K562 (cell line): ENCODE results near the gene GYS1. TPM values are rescaled to one million over a fixed set of nuclear protein-coding genes. Genes with fewer than 3 reads are reported as not detected.

ENCODE experiments used
- BCOR ChIP-seq: fragments of 450-650 bp; IDR thresholded peaks from 2 replicates; pipeline ENCODE4 v1.6.1; 2016
- BRD9 ChIP-seq: fragments of 450-650 bp; IDR thresholded peaks from 2 replicates; pipeline ENCODE4 v1.6.1; 2018; ENCODE audit warnings: low read depth; ENCODE audit not compliant: partially characterized antibody
- HNRNPUL1 ChIP-seq: fragments of 200-400 bp; formaldehyde crosslinking; IDR thresholded peaks from 2 replicates; pipeline ENCODE4 v1.6.1; 2017; ENCODE audit warnings: low read length
- POLR2A ChIP-seq: fragments of 450-650 bp; conservative IDR thresholded peaks from 2 replicates; pipeline ENCODE4 v1.6.1; 2016
- ZSCAN29 ChIP-seq: fragments of 450-650 bp; IDR thresholded peaks from 2 replicates; pipeline ENCODE4 v1.6.1; 2017
- polyA plus RNA-seq, 8 experiments: library from polyadenylated mRNA; depleted of rRNA in 4 of 8; stranded (reverse) in 5 of 8; unstranded in 3 of 8; fragments of >200 nt; fragmentation: Nextera tagmentation in 2 of 8; fragmentation: Illumina TruSeq in 1 of 8; extraction: Ambion mirVana in 2 of 8; extraction: Trizol in 1 of 8; gene quantifications; 2 replicates each; pipeline versions ENCODE4 v1.2.1 to v1.2.3, GENCODE V29; 2011 to 2014; ENCODE audit warnings: inconsistent platforms in 1 of 8, missing spikeins in 1 of 8
- total RNA-seq, 7 experiments: library from RNA; depleted of rRNA in 6 of 7; stranded (reverse); fragments of >200 nt in 6 of 7; fragmentation: Illumina TruSeq in 2 of 7; extraction: Trizol in 2 of 7; gene quantifications; 2 replicates each; pipeline versions ENCODE4 v1.2.1 to v1.2.3, GENCODE V29; 2011 to 2021; ENCODE audit warnings: low replicate concordance in 1 of 7
- TF ChIP-seq, protein P1 (sequence below), 2 experiments: fragments of 450-650 bp in 1 of 2; sonication (generic) in 1 of 2; formaldehyde crosslinking in 1 of 2; IDR thresholded peaks; 2 replicates each; pipeline versions ENCODE4 v1.7.1 to v1.9.0; 2016 to 2022; ENCODE audit warnings: inconsistent platforms in 1 of 2, mild to moderate bottlenecking in 1 of 2, missing genetic modification reagents in 1 of 2
- TF ChIP-seq, protein P2 (sequence below): fragments of 200-800 bp; sonication (Bioruptor generic); IDR thresholded peaks from 2 replicates; pipeline ENCODE4 v1.6.1; 2016; ENCODE audit warnings: missing genetic modification characterization, missing compliant biosample characterization

GYS1 gene
- total and polyA plus RNA-seq, 9 of the 15 experiments (the other 6 are each of a cell fraction or from before 2014, with no cell fraction given), result 1.9 to 31.1 (median 15.2) TPM

DNA sequence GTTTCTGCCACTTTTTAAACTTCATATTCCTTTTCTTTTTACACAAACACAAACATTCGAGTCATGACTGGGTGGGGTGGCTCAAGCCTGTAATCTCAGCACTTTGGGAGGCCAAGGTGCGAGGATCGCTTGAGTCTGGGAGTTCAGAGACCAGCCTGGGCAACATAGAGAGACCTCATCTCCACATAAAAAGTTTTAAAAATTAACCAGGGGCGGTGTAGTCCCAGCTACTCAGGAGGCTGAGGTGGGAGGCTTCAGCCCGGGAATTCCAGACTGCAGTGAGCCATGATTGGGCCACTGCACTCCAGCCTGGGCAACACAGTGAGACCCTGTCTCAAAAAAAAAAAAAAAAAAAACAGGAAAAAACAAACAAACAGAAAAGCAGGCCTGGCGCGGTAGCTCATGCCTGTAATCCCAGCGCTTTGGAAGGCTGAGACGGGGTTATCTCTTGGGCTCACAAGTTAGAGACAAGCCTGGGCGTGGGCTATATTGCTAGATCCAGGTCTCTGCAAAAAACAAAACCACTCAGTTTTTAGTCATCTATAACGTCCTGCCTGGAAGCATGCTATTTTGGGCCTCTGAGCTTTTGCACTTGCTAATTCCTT, 39.0 kb downstream of the GYS1 start (continued):
- peak; percentile 75 for TF ChIP-seq BRD9
- peak; percentile 85 for TF ChIP-seq BCOR
- TF ChIP-seq, protein P1, sequence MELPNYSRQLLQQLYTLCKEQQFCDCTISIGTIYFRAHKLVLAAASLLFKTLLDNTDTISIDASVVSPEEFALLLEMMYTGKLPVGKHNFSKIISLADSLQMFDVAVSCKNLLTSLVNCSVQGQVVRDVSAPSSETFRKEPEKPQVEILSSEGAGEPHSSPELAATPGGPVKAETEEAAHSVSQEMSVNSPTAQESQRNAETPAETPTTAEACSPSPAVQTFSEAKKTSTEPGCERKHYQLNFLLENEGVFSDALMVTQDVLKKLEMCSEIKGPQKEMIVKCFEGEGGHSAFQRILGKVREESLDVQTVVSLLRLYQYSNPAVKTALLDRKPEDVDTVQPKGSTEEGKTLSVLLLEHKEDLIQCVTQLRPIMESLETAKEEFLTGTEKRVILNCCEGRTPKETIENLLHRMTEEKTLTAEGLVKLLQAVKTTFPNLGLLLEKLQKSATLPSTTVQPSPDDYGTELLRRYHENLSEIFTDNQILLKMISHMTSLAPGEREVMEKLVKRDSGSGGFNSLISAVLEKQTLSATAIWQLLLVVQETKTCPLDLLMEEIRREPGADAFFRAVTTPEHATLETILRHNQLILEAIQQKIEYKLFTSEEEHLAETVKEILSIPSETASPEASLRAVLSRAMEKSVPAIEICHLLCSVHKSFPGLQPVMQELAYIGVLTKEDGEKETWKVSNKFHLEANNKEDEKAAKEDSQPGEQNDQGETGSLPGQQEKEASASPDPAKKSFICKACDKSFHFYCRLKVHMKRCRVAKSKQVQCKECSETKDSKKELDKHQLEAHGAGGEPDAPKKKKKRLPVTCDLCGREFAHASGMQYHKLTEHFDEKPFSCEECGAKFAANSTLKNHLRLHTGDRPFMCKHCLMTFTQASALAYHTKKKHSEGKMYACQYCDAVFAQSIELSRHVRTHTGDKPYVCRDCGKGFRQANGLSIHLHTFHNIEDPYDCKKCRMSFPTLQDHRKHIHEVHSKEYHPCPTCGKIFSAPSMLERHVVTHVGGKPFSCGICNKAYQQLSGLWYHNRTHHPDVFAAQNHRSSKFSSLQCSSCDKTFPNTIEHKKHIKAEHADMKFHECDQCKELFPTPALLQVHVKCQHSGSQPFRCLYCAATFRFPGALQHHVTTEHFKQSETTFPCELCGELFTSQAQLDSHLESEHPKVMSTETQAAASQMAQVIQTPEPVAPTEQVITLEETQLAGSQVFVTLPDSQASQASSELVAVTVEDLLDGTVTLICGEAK (IDR thresholded peaks at IDR 0.05), result peak; percentile 31; the same call in 1 of the 2 replicates
- TF ChIP-seq, protein P1 (CRISPR knock-in tag; IDR thresholded peaks at IDR 0.05), result no peak
- TF ChIP-seq, protein P2, sequence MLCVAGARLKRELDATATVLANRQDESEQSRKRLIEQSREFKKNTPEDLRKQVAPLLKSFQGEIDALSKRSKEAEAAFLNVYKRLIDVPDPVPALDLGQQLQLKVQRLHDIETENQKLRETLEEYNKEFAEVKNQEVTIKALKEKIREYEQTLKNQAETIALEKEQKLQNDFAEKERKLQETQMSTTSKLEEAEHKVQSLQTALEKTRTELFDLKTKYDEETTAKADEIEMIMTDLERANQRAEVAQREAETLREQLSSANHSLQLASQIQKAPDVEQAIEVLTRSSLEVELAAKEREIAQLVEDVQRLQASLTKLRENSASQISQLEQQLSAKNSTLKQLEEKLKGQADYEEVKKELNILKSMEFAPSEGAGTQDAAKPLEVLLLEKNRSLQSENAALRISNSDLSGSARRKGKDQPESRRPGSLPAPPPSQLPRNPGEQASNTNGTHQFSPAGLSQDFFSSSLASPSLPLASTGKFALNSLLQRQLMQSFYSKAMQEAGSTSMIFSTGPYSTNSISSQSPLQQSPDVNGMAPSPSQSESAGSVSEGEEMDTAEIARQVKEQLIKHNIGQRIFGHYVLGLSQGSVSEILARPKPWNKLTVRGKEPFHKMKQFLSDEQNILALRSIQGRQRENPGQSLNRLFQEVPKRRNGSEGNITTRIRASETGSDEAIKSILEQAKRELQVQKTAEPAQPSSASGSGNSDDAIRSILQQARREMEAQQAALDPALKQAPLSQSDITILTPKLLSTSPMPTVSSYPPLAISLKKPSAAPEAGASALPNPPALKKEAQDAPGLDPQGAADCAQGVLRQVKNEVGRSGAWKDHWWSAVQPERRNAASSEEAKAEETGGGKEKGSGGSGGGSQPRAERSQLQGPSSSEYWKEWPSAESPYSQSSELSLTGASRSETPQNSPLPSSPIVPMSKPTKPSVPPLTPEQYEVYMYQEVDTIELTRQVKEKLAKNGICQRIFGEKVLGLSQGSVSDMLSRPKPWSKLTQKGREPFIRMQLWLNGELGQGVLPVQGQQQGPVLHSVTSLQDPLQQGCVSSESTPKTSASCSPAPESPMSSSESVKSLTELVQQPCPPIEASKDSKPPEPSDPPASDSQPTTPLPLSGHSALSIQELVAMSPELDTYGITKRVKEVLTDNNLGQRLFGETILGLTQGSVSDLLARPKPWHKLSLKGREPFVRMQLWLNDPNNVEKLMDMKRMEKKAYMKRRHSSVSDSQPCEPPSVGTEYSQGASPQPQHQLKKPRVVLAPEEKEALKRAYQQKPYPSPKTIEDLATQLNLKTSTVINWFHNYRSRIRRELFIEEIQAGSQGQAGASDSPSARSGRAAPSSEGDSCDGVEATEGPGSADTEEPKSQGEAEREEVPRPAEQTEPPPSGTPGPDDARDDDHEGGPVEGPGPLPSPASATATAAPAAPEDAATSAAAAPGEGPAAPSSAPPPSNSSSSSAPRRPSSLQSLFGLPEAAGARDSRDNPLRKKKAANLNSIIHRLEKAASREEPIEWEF (CRISPR knock-in tag), result 0 out of 2 replicates have a peak, but pooled peaks have one; percentile 50
- no peak for TF ChIP-seq ZSCAN29
- TF ChIP-seq HNRNPUL1, result no peak
- peak; percentile 63; the same call in 1 of the 2 replicates for TF ChIP-seq POLR2A
